ENCODE results near the gene MYO5A.
"Not testable (repeated sequence)": the region's sequence is repeated elsewhere in the genome, so short reads cannot be mapped to it uniquely, and the experiment has no call there.

- TF ChIP-seq CTCF, POLR2AphosphoS5, POLR2A (IDR thresholded peaks at IDR 0.05): not testable (repeated sequence)
These were observed 37.0 kb upstream of the MYO5A start for GRCh38 chr15:52565417-52566358.
